Epithelial cell of proximal tubule (primary cell): ENCODE data around the gene SLC17A6. TPM values are rescaled to one million over a fixed set of nuclear protein-coding genes. Genes with fewer than 3 reads are reported as not detected.

Experiments
- DNase-seq: peaks from one replicate; pipeline ENCODE4 v3.0.0-alpha.2; 2011; ENCODE audit warnings: low read depth
- H3K4me3 ChIP-seq: 2 replicates; pipeline ENCODE4 v1.5.1; 2011; ENCODE audit warnings: low read depth, mild to moderate bottlenecking, low read length
- total RNA-seq: library from RNA; depleted of rRNA; stranded (reverse); fragments of >200 nt; gene quantifications from 2 replicates; pipeline ENCODE4 v1.2.3, GENCODE V29; 2015
- TF ChIP-seq, protein P1 (sequence below): conservative IDR thresholded peaks from 2 replicates; pipeline ENCODE4 v1.5.1; 2012; ENCODE audit warnings: low read depth, mild to moderate bottlenecking, low read length

Gene SLC17A6
- total RNA-seq, 1 donor from 2014 or later = not detected

DNA sequence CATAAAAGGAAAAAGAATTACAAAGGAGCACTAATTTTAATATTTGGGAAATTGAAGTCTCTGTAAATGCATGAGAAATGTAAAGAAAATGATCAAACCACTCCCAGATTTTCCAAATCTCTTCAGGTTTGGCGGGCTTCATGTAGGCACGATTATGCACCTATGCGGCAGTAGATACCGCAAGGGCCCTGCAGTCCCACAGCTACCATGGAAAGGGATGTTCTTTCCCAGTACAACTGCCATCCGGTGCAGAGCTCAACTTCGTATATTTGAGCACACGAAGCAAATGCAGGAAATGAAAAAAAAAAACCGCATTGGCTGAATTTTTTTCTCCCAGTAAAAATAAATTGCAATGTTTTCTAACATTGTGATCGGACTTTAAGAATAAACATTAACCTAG is 1.4 kb downstream of the SLC17A6 start:
- no peak overlapping the region for H3K4me3 ChIP-seq
- no peak for DNase-seq
- TF ChIP-seq, protein P1, sequence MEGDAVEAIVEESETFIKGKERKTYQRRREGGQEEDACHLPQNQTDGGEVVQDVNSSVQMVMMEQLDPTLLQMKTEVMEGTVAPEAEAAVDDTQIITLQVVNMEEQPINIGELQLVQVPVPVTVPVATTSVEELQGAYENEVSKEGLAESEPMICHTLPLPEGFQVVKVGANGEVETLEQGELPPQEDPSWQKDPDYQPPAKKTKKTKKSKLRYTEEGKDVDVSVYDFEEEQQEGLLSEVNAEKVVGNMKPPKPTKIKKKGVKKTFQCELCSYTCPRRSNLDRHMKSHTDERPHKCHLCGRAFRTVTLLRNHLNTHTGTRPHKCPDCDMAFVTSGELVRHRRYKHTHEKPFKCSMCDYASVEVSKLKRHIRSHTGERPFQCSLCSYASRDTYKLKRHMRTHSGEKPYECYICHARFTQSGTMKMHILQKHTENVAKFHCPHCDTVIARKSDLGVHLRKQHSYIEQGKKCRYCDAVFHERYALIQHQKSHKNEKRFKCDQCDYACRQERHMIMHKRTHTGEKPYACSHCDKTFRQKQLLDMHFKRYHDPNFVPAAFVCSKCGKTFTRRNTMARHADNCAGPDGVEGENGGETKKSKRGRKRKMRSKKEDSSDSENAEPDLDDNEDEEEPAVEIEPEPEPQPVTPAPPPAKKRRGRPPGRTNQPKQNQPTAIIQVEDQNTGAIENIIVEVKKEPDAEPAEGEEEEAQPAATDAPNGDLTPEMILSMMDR = no peak

DNA sequence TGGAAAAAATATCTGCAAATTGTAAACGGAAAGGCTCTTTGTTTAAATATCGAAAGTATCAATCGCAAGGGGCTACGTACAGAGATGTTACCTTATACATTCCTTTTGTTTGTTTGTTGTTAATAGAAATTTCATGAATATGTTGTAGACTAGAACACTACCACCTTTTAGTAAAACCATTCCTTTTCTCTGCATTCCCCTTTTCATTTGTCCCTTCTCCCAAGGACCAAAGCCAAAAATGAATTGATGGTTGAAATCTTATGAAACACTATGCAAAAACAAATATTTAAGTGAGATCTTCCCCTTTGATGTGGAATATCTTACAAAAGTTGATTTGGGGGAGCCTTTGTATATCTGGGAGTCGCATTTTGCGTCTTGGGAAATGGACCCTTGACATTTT is 2.1 kb downstream of the SLC17A6 start:
- no peak for DNase-seq
- H3K4me3 ChIP-seq = no peak overlapping the region
- TF ChIP-seq, protein P1 = no peak

DNA sequence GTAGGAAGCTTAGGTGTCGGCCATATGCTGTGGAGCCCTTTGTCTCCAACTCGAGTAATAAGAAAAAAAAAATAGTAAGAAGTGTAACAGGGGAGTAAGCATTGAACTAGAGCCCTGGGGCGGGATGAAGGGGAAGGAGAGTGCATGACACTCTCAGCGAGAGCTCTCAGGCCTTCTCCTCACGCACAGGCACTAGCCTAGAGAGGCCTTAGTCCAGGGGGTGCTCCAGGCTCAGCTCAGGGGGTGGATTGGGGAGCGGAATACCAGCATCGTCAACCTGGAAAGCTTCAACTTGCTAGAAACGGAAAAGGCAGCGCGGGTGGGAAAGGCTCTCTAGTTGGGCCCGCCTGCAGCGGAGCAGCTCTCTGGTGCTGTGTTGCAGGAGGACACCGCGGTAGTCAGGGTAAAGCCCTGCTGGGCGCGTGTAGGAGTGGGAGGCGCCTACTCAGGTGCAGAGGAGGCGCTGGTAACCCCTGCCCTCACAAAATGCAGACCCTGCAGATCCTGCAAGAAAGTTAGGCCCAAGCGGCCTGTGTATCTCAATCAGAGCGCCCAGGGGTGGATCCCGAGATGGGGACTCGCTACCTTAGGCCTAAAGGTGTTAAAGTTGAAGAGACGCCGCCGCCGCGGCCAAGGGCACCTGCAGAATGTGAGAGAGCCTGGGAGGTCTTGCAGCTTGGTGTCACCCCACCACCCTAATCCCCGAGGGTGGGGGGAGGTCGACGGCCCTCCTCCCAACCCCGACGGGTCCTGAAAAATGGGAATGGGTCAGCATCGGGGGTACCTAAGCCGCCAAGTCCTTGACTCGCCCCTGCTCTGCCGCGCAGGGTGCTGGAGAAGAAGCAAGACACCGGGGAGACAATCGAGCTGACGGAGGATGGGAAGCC is 2.8 kb downstream of the SLC17A6 start:
- TF ChIP-seq, protein P1 = no peak
- H3K4me3 ChIP-seq = no peak overlapping the region
- DNase-seq = no peak

DNA sequence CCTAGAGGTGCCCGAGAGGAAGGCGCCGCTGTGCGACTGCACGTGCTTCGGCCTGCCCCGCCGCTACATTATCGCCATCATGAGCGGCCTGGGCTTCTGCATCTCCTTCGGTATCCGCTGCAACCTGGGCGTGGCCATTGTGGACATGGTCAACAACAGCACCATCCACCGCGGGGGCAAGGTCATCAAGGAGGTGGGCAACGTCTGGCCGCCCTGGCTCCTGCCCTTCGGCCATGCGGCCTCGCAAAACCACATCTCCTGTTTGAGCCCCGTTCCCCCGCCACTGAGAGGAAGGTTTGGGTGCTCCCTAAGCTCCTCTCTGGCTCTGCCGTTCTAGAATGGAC is 3.4 kb downstream of the SLC17A6 start:
- H3K4me3 ChIP-seq = no peak overlapping the region
- no peak for DNase-seq
- TF ChIP-seq, protein P1 = no peak

DNA sequence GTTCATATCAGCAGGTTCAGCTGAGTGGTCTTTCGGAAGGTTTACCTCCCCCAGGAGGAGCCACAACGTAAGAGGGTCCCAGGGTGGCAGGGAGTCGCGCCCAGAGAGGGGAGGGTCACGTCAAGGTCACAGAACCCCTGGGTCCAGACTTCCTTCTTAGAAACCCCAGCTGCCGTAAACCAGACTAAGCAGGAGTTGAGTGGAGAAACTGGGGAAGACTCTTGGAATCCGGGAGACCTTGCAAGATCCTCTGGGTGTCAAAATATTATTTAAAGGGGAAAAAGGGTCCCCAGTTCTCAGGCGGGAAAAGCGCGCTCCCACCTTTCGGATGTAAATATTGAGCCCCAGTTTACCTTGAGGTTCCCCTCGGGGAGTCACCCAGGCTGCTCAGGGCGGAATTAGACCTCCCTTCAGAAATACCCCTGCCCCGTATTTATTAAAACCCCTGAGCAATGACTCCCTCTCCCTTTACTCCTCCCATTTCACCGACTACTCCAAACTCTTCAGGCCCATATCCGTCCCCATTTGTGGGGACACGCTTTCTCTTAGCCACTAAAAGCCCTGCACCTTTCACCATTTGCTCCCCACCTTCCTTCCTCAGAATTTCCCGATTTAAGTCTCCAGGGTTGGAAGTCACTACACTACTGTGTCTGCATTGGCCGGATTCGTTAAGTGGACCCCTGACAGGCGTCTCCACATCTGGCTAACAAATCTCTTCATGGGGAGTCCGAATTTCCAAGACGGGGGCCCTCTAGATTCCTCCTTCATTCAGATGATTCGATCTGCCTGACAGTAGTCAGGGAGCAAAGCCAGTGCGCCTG is 4.2 kb downstream of the SLC17A6 start:
- H3K4me3 ChIP-seq = no peak overlapping the region
- DNase-seq = no peak
- TF ChIP-seq, protein P1 = no peak

- H3K4me3 ChIP-seq = no peak overlapping the region
- TF ChIP-seq, protein P1 = no peak
- no peak for DNase-seq
Observed at GRCh38 chr11:22343032-22343324, 4.8 kb downstream of the SLC17A6 start.
